OCI-LY1 (cell line): ENCODE results near the gene ATP6V1G2.
"Not testable (repeated sequence)": the region's sequence is repeated elsewhere in the genome, so short reads cannot be mapped to it uniquely, and the experiment has no call there.

ENCODE experiments used
- H2AFZ ChIP-seq: fragments of 200-600 bp; sonication (generic), shearing (Covaris generic); 2 replicates; pipeline ENCODE4 v1.6.0; 2014; ENCODE audit warnings: antibody characterized with exemption, mild to moderate bottlenecking, low read length
- H3F3A ChIP-seq: fragments of 200-600 bp; sonication (generic), shearing (Covaris generic); 2 replicates; pipeline ENCODE4 v1.6.0; 2014; ENCODE audit warnings: mild to moderate bottlenecking, antibody characterized with exemption, low read length, moderate library complexity; ENCODE audit not compliant: insufficient read depth
- H3K27ac ChIP-seq: fragments of 200-600 bp; sonication (generic); 2 replicates; pipeline ENCODE4 v1.5.1; 2014; ENCODE audit warnings: low read length, mixed run types, mild to moderate bottlenecking, low read depth; ENCODE audit not compliant: poor library complexity, severe bottlenecking
- H3K27me3 ChIP-seq: fragments of 200-600 bp; sonication (generic); 2 replicates; pipeline ENCODE4 v1.6.0; 2014; ENCODE audit warnings: antibody characterized with exemption, mild to moderate bottlenecking, low read length, moderate library complexity; ENCODE audit not compliant: insufficient read depth
- H3K36me3 ChIP-seq: fragments of 200-600 bp; sonication (generic); 2 replicates; pipeline ENCODE4 v1.6.1; 2014; ENCODE audit warnings: mild to moderate bottlenecking, antibody characterized with exemption, low read length, moderate library complexity, mixed read lengths; ENCODE audit not compliant: insufficient read depth
- H3K4me1 ChIP-seq: fragments of 200-600 bp; sonication (generic); 2 replicates; pipeline ENCODE4 v1.5.1; 2014; ENCODE audit warnings: mild to moderate bottlenecking, low read length, moderate library complexity; ENCODE audit not compliant: insufficient read depth, severe bottlenecking
- H3K4me2 ChIP-seq: fragments of 200-600 bp; sonication (generic), shearing (Covaris generic); 2 replicates; pipeline ENCODE4 v1.6.1; 2014; ENCODE audit warnings: low read length
- H3K4me3 ChIP-seq: fragments of 200-600 bp; sonication (generic); 2 replicates; pipeline ENCODE4 v1.5.1; 2014; ENCODE audit warnings: low read length, low read depth, mild to moderate bottlenecking, mixed read lengths; ENCODE audit not compliant: poor library complexity, severe bottlenecking
- H3K79me2 ChIP-seq: fragments of 200-600 bp; shearing (Covaris generic); 2 replicates; pipeline ENCODE4 v1.6.1; 2016; ENCODE audit warnings: mixed run types, low read length, mixed read lengths; ENCODE audit not compliant: insufficient read depth
- H3K9ac ChIP-seq: fragments of 200-600 bp; sonication (generic), shearing (Covaris generic); 2 replicates; pipeline ENCODE4 v1.6.1; 2014; ENCODE audit warnings: mild to moderate bottlenecking, low read length, mixed read lengths
- H3K9me2 ChIP-seq: fragments of 200-600 bp; sonication (generic), shearing (Covaris generic); 2 replicates; pipeline ENCODE4 v1.6.1; 2014; ENCODE audit warnings: low read depth, mild to moderate bottlenecking, low read length, mixed read lengths
- H3K9me3 ChIP-seq: fragments of 200-600 bp; shearing (Covaris generic); 2 replicates; pipeline ENCODE4 v1.6.1; 2014; ENCODE audit warnings: low read length, mixed read lengths
- H4K20me1 ChIP-seq: fragments of 200-600 bp; sonication (generic), shearing (Covaris generic); 2 replicates; pipeline ENCODE4 v1.6.0; 2016; ENCODE audit warnings: mild to moderate bottlenecking, low read length; ENCODE audit not compliant: insufficient read depth
- EZH2 ChIP-seq: fragments of 200-600 bp; sonication (generic), shearing (Covaris generic); IDR thresholded peaks from 2 replicates; pipeline ENCODE4 v1.8.0; 2017; ENCODE audit warnings: borderline replicate concordance, mixed run types, mild to moderate bottlenecking, antibody characterized with exemption, low read length, moderate library complexity, mixed read lengths
- TF ChIP-seq, protein P1 (sequence below): fragments of 200-600 bp; sonication (generic), shearing (Covaris generic); IDR thresholded peaks from 2 replicates; pipeline ENCODE4 v1.5.1; 2017; ENCODE audit warnings: mild to moderate bottlenecking, antibody characterized with exemption, low read length, moderate library complexity, mixed read lengths

ATP6V1G2 gene

DNA sequence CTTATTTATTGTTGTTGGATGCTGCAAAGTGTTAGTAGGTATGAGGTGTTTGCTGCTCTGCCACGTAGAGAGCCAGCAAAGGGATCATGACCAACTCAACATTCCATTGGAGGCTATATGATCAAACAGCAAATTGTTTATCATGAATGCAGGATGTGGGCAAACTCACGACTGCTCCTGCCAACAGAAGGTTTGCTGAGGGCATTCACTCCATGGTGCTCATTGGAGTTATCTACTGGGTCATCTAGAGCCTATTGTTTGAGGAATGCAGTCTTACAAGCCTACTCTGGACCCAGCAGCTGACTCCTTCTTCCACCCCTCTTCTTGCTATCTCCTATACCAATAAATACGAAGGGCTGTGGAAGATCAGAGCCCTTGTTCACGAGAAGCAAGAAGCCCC lies 36.4 kb downstream of the ATP6V1G2 start:
- Histone ChIP-seq H3K4me3 (no peak overlapping the region), H4K20me1 (no peaks in the 10 kb centered on the region), H3K36me3 (peaks cover 57% of the 10 kb centered on the region), H2AFZ (no peak overlapping the region), H3K4me1 (no peaks in the 10 kb centered on the region), H3K79me2 (no peaks in the 10 kb centered on the region), H3K27ac (no peak overlapping the region), H3K9me3 (no peaks in the 10 kb centered on the region), H3K27me3 (no peaks in the 10 kb centered on the region), H3K9ac (no peak overlapping the region), H3F3A (no peaks in the 10 kb centered on the region), H3K9me2 (no peaks in the 10 kb centered on the region), H3K4me2 (no peak overlapping the region)
- TF ChIP-seq, protein P1, sequence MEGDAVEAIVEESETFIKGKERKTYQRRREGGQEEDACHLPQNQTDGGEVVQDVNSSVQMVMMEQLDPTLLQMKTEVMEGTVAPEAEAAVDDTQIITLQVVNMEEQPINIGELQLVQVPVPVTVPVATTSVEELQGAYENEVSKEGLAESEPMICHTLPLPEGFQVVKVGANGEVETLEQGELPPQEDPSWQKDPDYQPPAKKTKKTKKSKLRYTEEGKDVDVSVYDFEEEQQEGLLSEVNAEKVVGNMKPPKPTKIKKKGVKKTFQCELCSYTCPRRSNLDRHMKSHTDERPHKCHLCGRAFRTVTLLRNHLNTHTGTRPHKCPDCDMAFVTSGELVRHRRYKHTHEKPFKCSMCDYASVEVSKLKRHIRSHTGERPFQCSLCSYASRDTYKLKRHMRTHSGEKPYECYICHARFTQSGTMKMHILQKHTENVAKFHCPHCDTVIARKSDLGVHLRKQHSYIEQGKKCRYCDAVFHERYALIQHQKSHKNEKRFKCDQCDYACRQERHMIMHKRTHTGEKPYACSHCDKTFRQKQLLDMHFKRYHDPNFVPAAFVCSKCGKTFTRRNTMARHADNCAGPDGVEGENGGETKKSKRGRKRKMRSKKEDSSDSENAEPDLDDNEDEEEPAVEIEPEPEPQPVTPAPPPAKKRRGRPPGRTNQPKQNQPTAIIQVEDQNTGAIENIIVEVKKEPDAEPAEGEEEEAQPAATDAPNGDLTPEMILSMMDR: no peak
- no peak for TF ChIP-seq EZH2

DNA sequence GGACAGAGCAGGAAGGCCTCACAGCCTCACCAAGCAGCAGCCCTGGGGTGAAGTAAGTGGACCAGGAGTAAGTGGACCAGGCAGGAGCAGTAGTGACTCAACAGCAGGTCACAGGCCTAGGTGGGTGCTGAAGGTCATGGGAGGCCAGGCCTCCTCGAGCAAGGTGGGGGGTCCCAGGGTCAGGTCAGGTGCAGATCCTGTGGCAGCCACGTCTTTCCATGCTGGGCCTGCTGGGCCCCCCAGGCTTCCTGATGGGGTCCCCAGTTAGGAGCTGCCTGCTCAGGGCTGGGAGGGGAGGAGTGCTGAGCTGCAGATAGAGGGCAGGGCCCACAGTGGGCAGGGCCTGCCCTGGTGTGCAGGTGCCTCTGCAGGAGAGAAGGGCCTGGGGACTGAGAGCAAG lies 37.4 kb downstream of the ATP6V1G2 start:
- not testable (repeated sequence) for H3K9me3 ChIP-seq, H3K79me2 ChIP-seq, H3F3A ChIP-seq, H3K27ac ChIP-seq, H2AFZ ChIP-seq, H3K4me3 ChIP-seq, H4K20me1 ChIP-seq, H3K9me2 ChIP-seq, H3K4me2 ChIP-seq, H3K27me3 ChIP-seq, H3K4me1 ChIP-seq, H3K9ac ChIP-seq
- peaks cover 57% of the 10 kb centered on the region for H3K36me3 ChIP-seq

GRCh38 chr6:31502586-31502985 lies 43.8 kb downstream of the ATP6V1G2 start:
- H3K9me2 ChIP-seq: no peaks in the 10 kb centered on the region
- H3K27me3 ChIP-seq: no peaks in the 10 kb centered on the region
- H3K4me2 ChIP-seq: no peak overlapping the region
- no peak overlapping the region for H3K4me3 ChIP-seq
- no peaks in the 10 kb centered on the region for H3F3A ChIP-seq
- H4K20me1 ChIP-seq: no peaks in the 10 kb centered on the region
- H3K79me2 ChIP-seq: peaks cover 58% of the 10 kb centered on the region
- H3K9ac ChIP-seq: no peak overlapping the region
- no peak overlapping the region for H3K27ac ChIP-seq
- H3K9me3 ChIP-seq: 0 out of 2 replicates have a peak, but pooled peaks cover 3% of the 10 kb centered on the region
- peaks cover 36% of the 10 kb centered on the region for H3K36me3 ChIP-seq
- no peak overlapping the region for H2AFZ ChIP-seq
- no peak for TF ChIP-seq EZH2
- TF ChIP-seq, protein P1: no peak
- H3K4me1 ChIP-seq: peaks cover 8% of the 10 kb centered on the region

GRCh38 chr6:31499648-31500047 lies 46.8 kb downstream of the ATP6V1G2 start:
- Histone ChIP-seq H3K36me3 (peaks cover 13% of the 10 kb centered on the region), H3K79me2 (peaks cover 68% of the 10 kb centered on the region), H3K4me1 (peaks cover 24% of the 10 kb centered on the region)
- H3K4me3 ChIP-seq, H3K4me2 ChIP-seq, H2AFZ ChIP-seq, H3K9me3 ChIP-seq, H3F3A ChIP-seq, H3K9me2 ChIP-seq, H3K9ac ChIP-seq, H3K27ac ChIP-seq, H3K27me3 ChIP-seq, H4K20me1 ChIP-seq: not testable (repeated sequence)
